DND-41 (cell line): ENCODE measurements around the gene COA7.
A peak's percentile ranks its signal among the peaks of the same experiment; 100 is the strongest.
"Not testable (repeated sequence)": the region's sequence is repeated elsewhere in the genome, so short reads cannot be mapped to it uniquely, and the experiment has no call there.

Experiments
- ATAC-seq: fragments of 200-7000 bp; cut with Tn5 transposase; 3 replicates; pipeline ENCODE4 v1.9.1; 2021; ENCODE audit warnings: low read depth; ENCODE audit not compliant: insufficient read depth
- DNase-seq: peaks from one replicate; pipeline ENCODE4 v3.0.0-alpha.2; 2020
- H2AFZ ChIP-seq: 2 replicates; pipeline ENCODE4 v1.6.0; 2012; ENCODE audit warnings: low read depth, low read length
- H3K27ac ChIP-seq: 2 replicates; pipeline ENCODE4 v1.5.1; 2012; ENCODE audit warnings: low read length, inconsistent platforms
- H3K27me3 ChIP-seq: fragments of 200-600 bp; sonication (generic); 2 replicates; pipeline ENCODE4 v1.6.0; 2012; ENCODE audit warnings: low read length, mild to moderate bottlenecking, inconsistent platforms; ENCODE audit not compliant: insufficient read depth, poor library complexity
- H3K36me3 ChIP-seq: 2 replicates; pipeline ENCODE4 v1.5.1; 2012; ENCODE audit warnings: low read length, inconsistent platforms; ENCODE audit not compliant: insufficient read depth
- H3K4me1 ChIP-seq: 2 replicates; pipeline ENCODE4 v1.5.1; 2012; ENCODE audit warnings: mild to moderate bottlenecking, low read length; ENCODE audit not compliant: insufficient read depth
- H3K4me2 ChIP-seq: 2 replicates; pipeline ENCODE4 v1.6.0; 2012; ENCODE audit warnings: mild to moderate bottlenecking, moderate library complexity, low read length, inconsistent platforms; ENCODE audit not compliant: insufficient read depth
- H3K4me3 ChIP-seq, 2 experiments: fragments of 200-600 bp in 1 of 2; shearing (Covaris generic) in 1 of 2; 2 replicates each; pipeline ENCODE4 v1.5.1; 2012 to 2016; ENCODE audit warnings: inconsistent platforms in 2 of 2, low read length in 2 of 2, mild to moderate bottlenecking in 2 of 2, low read depth in 1 of 2, moderate library complexity in 1 of 2
- H3K79me2 ChIP-seq: 2 replicates; pipeline ENCODE4 v1.6.0; 2012; ENCODE audit warnings: low read length, inconsistent platforms; ENCODE audit not compliant: insufficient read depth
- H3K9ac ChIP-seq: 2 replicates; pipeline ENCODE4 v1.6.0; 2012; ENCODE audit warnings: low read depth, mild to moderate bottlenecking, inconsistent platforms, low read length, moderate library complexity
- H3K9me3 ChIP-seq: 2 replicates; pipeline ENCODE4 v1.5.1; 2012; ENCODE audit warnings: low read length, moderate library complexity, mild to moderate bottlenecking, inconsistent platforms; ENCODE audit not compliant: insufficient read depth, severe bottlenecking
- H4K20me1 ChIP-seq: 2 replicates; pipeline ENCODE4 v1.6.0; 2012; ENCODE audit warnings: low read length; ENCODE audit not compliant: insufficient read depth
- CTCF ChIP-seq: IDR thresholded peaks from 2 replicates; pipeline ENCODE4 v1.5.1; 2012; ENCODE audit warnings: borderline replicate concordance, low read length, moderate library complexity, mild to moderate bottlenecking; ENCODE audit not compliant: poor library complexity, severe bottlenecking; ENCODE audit errors: extremely low read depth
- EZH2 ChIP-seq: IDR thresholded peaks from 3 replicates; pipeline ENCODE4 v1.6.1; 2012; ENCODE audit warnings: borderline replicate concordance, low read depth, mild to moderate bottlenecking, moderate library complexity, low read length, inconsistent platforms; ENCODE audit not compliant: severe bottlenecking

The COA7 gene

GRCh38 chr1:52692697-52693096 lies 5.5 kb downstream of the COA7 start:
- Histone ChIP-seq H2AFZ (no peak overlapping the region), H3K36me3 (peaks cover 48% of the 10 kb centered on the region), H3K27ac (no peak overlapping the region), H3K79me2 (peaks cover 57% of the 10 kb centered on the region), H3K4me2 (no peak overlapping the region), H3K4me1 (peaks cover 22% of the 10 kb centered on the region), H3K4me3 (no peak overlapping the region), H3K9me3 (no peaks in the 10 kb centered on the region), H3K9ac (no peak overlapping the region), H3K27me3 (no peaks in the 10 kb centered on the region), H4K20me1 (peaks cover 7% of the 10 kb centered on the region; the same call in 1 of the 2 replicates)
- DNase-seq (no peak), ATAC-seq (no peak)
- TF ChIP-seq EZH2 = no peak
- no peak for TF ChIP-seq CTCF

DNA sequence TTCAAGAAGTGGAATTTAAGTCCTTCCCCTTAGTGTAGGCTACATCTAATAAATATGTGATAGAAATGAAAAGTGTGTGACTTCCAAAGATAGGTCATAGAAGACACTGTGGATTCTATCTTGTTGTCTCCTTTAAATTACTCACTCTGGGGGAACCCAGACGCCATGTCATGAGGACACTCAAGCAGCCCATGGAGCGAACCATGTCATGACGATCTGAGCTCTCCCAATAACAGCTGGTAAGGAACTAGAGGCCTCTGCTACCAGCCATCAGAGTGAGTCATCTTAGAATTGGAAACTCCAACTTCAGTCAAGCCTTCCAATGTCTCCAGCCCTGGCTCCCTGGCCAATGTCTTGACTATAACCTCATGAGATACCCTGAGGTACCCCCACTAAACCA lies 6.3 kb downstream of the COA7 start:
- no peak overlapping the region for H3K4me3 ChIP-seq
- no peak for ATAC-seq
- TF ChIP-seq EZH2 = no peak
- no peak for DNase-seq
- no peak overlapping the region for H2AFZ ChIP-seq
- no peak overlapping the region for H3K27ac ChIP-seq
- peaks cover 50% of the 10 kb centered on the region for H3K79me2 ChIP-seq
- H3K4me1 ChIP-seq = peaks cover 16% of the 10 kb centered on the region
- no peaks in the 10 kb centered on the region for H3K27me3 ChIP-seq
- no peak overlapping the region for H3K9ac ChIP-seq
- H3K4me2 ChIP-seq = no peak overlapping the region
- H3K9me3 ChIP-seq = no peaks in the 10 kb centered on the region
- peaks cover 57% of the 10 kb centered on the region for H3K36me3 ChIP-seq
- H4K20me1 ChIP-seq = peaks cover 10% of the 10 kb centered on the region; the same call in 1 of the 2 replicates

DNA sequence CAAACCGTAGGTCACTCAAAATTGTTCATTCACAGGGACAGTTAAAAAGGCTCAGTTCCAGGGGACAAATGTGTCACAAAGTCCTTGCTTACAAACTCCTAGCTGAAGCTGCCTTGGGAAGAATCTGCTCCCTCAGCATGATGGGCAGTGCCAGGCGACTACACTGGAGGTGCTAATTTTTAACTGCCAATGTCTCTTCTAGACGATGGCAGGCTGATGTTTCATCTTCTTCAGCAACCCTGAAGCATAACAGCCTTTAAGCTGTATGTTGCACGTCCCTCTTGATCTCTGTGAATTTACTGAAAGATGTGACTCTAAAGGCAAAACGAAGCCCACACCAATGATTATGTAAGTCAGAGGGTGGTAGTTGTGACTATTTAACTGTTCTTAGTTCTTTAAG lies 11.3 kb downstream of the COA7 start:
- H3K27me3 ChIP-seq = no peaks in the 10 kb centered on the region
- H3K79me2 ChIP-seq = peaks cover 1% of the 10 kb centered on the region; the same call in 1 of the 2 replicates
- no peak overlapping the region for H2AFZ ChIP-seq
- ATAC-seq (no peak), DNase-seq (no peak)
- no peaks in the 10 kb centered on the region for H3K4me1 ChIP-seq
- no peak overlapping the region for H3K9ac ChIP-seq
- no peak overlapping the region for H3K4me3 ChIP-seq
- TF ChIP-seq EZH2 = no peak
- TF ChIP-seq CTCF = no peak
- H3K27ac ChIP-seq = no peak overlapping the region
- peaks cover 61% of the 10 kb centered on the region for H3K36me3 ChIP-seq
- no peak overlapping the region for H3K4me2 ChIP-seq
- 0 out of 2 replicates have a peak, but pooled peaks cover 5% of the 10 kb centered on the region for H4K20me1 ChIP-seq
- H3K9me3 ChIP-seq = no peaks in the 10 kb centered on the region

DNA sequence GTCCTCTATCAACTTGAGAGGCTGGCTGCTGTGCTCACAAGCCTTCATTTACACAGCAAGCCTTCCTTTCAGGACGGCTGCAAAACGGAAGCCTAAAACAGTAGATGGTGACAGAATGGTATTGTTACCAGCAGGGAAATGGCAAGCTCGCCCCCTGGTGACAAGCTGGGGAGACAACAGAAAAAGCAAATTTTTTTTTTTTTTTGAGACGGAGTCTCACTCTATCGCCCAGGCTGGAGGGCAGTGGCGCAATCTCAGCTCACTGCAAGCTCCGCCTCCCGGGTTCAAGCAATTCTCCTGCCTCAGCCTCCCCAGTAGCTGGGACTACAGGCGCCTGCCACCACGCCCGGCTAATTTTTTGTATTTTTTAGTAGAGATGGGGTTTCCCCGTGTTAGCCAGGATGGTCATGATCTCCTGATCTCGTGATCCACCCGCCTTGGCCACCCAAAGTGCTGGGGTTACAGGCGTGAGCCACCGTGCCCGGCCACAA lies 11.8 kb downstream of the COA7 start:
- not testable (repeated sequence) for H2AFZ ChIP-seq, H4K20me1 ChIP-seq, H3K79me2 ChIP-seq, H3K9me3 ChIP-seq, H3K9ac ChIP-seq, H3K4me1 ChIP-seq, H3K27me3 ChIP-seq, H3K4me2 ChIP-seq, H3K4me3 ChIP-seq
- Histone ChIP-seq H3K36me3 (peaks cover 57% of the 10 kb centered on the region), H3K27ac (peak overlapping the region; percentile 15; the same call in 1 of the 2 replicates)
- DNase-seq = peak; percentile 73
- peak; percentile 74 for TF ChIP-seq CTCF
- ATAC-seq = peak; percentile 89
